AML-193 (cell line): Measurements from ENCODE around the gene TAS2R40.
"Not testable (repeated sequence)": the region's sequence is repeated elsewhere in the genome, so short reads cannot be mapped to it uniquely, and the experiment has no call there.

Source experiments
- DNase-seq, 2 experiments: peaks; one replicate each; lab custom pipeline; 2025; lab: John Stamatoyannopoulos, UW

The TAS2R40 gene

DNA sequence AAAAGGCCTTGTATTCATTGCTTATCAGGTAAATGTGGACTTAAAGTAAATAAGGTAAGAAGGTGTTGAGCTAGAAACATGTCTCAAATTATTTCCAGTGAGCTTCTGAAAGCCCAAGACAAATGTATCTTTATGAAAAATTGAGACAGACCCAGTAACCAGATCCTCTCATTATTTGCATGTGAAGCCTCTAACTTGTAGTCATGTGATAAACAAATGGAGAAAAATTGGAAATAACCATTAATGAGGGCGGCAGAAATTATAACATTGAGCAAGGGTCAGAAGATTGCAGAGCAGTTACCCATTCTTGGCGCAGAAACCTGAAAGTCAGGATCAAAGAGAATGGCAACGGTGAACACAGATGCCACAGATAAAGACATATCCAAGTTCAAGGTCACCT lies at the start of gene TAS2R40:
Gene TAS2R40, plus strand, starts transcription at position 301 of the 400 bp plus-strand sequence. Its CDS starts 42 bp downstream, at position 343.
- no peak for DNase-seq

DNA sequence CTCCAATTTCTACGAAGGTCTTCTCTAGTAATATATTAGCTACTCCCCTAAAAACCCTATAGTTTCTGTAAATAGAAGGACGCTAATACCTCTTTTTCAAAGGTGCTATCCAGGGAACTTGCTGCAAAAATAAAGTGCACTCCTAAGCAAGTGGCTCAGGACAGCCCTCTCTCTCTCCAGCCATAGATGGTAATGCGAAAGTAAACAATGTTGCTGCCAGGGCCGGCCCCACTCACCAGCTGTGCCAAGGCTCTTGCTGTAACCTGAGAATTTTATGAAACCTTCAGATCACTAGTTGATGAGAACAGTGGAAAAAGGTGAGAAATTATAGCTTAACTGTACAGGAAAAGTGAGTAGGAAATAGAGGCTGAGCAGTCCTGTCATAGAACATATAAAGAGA lies 49.5 kb upstream of the TAS2R40 start:
- peak in 1 of 2 experiments; percentile 5 for DNase-seq

DNA sequence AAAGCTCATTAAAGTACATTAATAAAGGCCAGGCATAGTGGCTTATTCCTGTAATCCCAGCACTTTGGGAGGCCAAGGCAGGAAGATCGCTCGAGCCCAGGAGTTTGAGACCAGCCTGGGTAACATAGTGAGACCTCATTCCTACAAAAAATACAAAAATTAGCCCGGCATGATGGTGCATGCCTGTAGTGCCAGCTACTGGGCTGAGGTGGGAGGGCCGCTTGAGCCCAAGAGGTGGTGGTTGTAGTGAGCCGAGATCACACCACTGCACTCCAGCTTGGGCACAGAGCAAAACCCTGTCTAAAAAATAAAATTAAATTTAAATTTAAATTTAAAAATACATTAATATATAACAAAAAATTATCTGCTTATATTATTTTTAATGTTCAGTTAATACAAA lies 45.7 kb upstream of the TAS2R40 start:
- no peak for DNase-seq

DNA sequence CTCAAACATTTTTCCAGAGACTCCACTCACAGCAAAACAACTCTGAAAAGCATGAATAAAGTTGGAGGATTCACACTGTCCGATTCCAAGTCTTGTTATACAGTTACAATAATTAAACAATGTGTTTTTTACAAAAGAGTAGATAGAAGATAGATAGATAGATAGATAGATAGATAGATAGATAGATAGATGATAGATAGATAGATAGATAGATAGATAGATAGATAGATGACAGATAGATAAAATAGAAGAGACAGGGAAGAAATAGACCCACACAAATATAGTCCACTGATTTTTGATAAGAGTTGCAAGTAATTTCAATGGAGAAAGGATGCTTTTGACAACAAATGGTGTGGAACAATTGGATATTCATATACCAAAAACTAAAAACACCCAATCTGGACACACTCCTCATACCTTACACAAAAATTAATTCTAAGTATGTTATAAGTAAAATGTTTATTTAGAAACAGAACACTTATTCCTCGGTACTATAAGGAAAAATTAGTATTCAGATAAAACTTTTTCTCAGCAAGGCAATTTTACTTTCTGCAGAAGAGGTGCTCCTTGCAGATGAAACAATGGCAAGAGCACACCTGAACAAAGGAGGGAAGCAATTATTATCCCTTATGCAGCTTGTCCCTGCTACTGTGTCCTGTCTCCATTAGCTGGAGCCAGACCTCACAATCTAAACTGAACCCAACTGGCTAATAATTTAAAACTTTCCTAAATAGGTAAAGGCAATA lies 44.3 kb upstream of the TAS2R40 start:
- DNase-seq, result no peak

DNA sequence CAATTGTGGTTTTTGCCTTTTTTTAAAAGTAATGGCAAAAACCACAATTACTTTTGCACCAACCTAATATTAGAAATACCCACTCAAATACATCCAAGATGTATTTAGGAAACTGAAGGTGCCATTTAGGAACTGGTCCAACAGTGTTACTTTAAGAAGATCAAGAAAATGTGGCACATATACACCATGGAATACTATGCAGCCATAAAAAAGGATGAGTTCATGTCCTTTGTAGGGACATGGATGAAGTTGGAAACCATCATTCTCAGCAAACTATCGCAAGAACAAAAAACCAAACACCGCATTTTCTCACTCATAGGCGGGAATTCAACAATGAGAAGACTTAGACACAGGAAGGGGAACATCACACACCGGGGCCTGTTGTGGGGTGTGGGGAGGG lies 41.1 kb upstream of the TAS2R40 start:
- not testable (repeated sequence) for DNase-seq

DNA sequence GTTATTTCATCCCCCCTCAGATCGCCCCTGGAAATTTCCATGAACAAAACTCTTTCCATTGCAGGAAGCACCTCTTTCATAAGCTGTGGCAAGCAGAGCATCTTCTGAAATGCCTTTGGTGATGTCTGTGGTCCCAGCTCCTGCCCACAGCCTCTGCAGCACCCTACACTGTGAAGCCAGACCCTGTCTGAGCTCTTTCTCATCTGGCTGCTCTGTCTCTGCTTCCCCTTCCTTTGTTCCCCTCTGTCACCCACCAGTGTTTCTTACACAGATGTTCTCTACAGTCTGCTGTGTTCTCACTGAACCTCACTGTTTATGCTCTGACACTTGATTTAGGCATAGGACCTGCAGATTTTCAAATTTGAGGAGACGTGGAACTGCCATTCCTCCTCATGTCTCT lies 40.5 kb upstream of the TAS2R40 start:
- no peak for DNase-seq

DNA sequence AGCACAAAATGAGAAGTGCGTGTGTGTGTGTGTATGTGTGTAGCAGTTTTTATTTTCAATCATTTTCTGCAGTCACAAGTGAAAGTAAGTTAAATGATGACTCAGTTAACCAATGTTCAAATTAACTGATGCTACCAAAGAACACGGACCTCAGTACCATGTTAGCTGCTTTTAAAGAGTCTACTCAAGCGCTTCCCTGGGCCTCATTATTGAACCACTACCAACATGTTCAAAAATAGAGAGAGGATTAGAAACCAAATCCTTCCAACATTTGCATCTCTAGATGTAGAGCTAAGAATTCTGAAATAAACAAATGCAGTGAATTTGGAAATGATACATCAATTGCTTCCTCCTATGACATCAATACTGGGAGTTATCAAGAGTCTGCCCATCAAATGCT lies 38.8 kb upstream of the TAS2R40 start, which contains the start of gene TAS2R39:
Gene TAS2R39, plus strand, starts transcription at position 396 of the 400 bp plus-strand sequence. Its CDS starts 0 bp downstream, at position 396.
- no peak for DNase-seq

DNA sequence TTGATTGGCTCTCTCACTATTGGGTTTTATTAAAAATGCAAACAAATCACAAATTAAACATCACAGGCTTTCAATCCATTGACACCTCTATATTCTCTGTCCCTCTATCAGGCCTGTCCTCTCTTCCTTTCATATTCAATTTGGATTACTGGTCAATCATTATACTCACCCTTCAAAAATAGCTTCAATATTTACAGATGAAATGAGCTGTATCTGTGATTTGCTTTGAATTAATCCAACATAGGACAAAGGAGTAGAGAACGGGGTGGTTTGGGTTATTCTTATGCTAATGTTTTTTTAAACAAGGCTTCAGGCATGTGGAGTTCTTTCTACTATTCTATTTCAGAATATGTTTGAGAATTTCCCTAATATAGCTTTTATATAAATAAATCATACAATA lies 36.3 kb upstream of the TAS2R40 start:
- DNase-seq, result no peak

DNA sequence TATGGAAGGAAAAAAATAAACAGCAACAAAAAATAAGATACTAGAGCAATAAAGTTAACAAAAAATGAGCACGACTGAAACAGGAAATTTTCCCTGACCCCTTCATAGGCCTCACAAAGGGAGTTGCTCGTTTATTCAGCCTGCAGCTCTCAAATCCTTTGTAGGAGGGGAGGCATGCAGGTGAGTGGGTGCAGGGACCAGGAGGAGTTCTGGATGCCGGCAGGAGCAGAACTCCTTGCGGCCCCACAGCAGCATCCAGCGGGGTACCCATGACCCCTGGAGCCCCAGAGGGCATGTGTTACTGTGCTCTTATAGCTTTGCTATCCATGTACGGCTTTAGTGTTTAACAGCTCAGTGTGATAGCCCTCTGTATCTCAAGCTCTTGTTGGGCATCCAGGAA lies 32.8 kb upstream of the TAS2R40 start:
- DNase-seq, result no peak

DNA sequence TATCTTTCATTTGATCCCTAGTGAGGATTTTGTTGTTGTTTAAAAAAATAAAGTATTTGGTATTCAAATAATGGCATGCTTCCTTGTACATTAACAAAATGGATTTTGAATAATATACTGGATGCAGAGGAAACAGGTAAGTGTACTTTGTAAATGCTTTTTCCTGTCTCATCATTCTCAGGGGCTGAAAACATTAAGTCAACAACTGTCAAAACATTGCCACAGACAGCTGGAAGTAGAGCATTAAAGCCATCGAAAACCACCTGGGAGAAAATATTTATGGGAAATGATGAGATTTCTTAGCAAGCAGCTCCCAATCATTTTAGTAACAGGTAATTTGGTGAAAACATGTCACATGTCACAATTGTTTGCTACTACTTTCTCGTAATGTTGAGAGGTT lies 28.0 kb upstream of the TAS2R40 start:
- DNase-seq, result no peak

DNA sequence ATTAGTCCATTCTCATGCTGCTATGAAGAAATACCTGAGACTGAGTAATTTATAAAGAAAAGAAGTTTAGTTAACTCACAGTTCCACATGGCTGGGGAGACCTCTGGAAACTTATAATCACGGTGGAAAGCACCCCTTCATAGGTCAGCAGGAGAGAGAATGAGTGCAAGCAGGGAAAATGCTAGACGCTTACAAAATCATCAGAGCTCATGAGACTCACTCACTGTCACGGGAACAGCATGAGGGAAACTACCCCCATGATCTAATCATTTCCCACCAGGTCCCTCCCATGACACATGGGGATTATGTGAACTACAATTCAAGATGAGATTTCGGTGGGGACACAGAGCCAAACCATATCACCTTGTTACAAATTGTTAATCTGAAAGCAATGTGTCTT lies 22.8 kb upstream of the TAS2R40 start:
- no peak for DNase-seq

DNA sequence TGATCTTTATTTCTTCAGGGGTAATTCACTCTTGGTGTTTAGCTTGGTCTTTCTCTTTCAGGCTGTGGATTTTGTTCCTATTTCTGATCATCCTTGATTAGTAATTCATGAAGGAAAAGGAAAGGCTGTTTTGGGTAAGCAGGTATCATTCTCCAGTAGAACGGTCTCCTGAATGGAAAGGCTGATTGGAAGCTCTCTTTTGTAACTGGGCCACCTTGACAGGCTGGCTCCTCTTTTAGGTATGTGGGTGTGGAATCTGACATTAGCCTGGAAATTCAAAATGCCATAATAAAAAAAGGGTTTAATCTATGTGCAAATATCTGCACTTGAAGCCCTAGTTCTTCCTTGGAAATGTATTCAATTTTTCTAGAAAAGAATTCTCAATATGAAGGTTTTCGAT lies 19.7 kb upstream of the TAS2R40 start:
- no peak for DNase-seq

DNA sequence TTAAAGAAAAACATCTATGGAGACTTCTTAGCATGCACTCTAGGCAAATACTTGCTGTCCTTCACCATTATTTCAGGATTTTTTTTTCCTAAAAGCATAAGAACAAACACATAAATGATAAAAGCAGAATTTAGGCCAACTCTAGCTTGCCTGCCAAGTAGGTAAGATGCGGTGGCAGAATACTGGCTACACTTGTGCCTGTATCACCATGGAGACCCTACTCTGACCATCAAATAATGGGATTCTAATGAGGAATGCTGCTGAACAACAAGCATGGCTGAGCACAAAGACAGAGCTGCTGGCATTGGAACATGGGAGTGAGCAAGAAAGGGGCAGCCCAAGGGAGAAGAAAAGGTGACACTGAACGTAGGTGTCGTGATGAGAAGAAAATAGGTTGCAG lies 18.5 kb upstream of the TAS2R40 start:
- DNase-seq, result no peak

DNA sequence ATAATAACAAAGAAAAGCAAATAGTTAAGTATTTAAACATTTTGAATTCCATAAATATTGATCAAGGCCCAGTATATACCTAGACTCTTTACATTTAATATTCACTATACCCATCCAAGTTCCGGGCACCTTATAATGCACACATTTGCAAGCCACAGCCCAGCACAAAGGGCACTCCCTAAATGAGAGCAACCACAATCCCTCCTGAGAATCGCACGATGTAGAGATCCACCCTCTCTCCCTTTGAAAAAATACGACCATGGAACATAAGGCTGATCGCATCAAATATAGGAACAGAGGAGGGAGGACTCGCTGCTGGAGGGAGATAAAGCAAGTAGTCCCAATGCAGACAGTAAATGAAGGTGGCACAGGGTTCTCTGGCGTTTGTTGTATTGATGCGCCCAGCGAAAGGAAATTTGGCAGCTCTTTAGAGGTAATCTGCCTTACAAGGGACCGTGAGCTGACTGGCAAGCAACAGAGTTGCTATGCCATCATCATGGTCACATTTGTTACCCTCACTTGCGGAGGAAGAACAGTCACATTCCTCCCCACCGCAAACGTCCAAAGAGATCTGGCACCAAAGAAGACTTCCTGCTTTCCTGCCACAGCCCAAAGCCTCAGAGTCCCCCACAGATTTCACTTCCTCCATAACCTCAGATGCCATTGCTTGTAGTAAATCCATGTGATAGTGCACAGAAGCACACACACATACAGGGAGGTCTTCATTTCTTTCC lies 16.1 kb upstream of the TAS2R40 start:
- peak; percentile 95 to 97 for DNase-seq

DNA sequence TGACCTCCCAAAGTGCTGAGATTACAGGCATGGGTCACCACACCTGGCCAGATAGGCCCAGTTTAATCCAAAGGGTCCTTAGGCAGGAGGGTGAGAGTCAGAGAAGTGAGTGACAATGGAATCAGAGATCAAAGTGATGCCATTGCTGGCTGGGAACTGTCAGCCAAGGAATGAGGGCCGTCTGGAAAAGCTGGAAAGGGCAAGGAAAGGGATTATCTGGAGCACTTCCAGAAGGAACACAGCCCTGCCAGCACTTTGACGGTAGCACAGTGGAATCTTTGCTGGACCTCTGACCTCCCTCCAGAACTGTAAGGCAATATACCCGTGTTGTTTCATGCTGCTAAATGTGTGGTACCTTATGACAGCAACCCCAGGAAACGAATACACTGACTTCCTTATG lies 11.3 kb upstream of the TAS2R40 start:
- no peak for DNase-seq

DNA sequence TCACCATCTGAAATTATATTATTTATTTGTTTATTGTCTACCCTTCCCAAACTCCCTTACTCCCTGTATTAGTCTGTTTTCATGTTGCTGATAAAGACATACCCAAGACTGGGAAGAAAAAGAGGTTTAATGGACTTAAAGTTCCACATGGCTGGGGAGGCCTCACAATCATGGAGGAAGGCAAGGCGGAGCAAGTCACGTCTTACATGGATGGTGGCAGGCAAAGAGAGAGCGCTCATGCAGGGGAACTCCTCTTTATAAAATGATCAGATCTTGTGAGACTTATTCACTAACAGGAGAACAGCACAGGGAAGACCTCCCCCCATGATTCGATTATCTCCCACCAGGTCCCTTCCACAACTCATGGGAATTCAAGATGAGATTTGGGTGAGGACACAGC lies 8.4 kb upstream of the TAS2R40 start:
- DNase-seq, result not testable (repeated sequence)

DNA sequence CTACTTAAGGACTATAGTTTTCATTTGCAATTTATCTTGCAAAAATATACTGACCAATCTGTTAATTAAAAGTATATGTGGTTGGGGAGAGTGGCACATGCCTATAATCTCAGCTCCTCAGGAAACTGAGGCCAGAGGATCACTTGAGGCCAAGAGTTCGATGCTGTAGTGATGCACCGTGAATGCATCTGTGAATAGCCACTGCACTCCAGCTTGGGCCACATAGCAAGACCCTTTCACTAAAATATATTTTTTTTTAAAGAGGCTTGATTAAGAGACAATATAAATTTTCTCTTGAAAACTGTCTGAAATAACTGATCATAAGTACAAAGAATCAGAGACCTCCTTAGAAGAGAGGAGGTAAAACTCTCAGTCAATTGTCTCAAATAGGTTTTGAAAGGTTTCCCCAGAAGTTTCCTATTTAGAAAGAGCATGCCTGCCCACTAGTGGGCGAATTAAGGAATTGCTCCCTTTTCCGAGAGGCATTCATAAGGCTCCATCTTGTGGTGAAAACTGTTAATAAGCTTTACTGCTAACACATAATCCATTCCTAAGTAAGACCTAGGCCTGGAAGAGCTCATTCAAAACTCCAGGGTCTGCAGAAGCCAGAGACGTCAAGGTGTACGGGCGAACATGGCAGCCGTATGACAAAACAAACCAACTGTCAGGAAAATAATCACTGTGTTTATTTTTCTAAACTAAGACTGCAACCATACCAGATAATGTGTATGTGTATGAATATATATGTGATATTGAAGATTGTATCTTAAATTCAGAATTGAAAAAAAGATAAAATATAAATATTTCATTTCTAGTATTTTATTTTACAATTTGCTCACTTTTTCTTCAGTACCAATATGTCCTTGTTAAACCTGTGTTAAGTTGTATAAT lies 6.8 kb upstream of the TAS2R40 start:
- DNase-seq, result peak; percentile 87 to 90

DNA sequence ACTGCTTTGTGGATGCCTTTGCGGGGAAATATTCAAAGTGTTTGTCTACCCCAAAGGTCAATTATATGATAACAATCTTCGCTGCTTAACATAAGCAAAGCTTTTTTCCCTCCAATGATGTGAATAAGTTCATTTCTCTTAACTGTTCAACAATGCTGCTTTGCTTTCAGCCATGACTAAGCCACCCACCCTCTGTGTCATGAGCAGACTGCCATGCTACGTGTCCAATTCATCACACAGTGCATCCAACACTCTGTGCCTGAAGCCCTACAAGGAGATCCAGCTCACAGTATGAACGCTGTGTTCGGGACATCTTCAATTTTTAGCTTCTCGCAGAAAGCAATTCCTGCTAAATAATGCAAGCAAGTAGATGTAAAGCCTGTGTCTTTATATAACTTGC lies 5.7 kb upstream of the TAS2R40 start:
- DNase-seq, result no peak

DNA sequence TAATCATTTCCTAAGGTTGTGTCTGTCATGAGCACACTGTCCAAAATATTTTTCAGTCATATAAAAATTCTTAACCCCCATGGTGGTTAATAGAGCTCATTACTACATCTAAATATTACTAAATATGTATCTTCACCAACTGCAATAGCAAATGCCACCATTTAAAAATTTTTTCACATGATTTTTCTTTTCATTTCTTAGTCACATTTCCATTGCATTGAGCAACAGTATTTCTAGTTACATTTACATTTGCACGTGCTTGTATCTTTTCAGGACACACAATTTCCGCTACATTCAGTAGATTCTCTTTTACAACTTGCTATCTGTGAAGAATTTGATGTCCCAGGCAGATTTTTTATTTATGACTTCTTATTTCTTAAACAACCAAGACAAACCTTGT lies 5.2 kb upstream of the TAS2R40 start:
- DNase-seq, result no peak

DNA sequence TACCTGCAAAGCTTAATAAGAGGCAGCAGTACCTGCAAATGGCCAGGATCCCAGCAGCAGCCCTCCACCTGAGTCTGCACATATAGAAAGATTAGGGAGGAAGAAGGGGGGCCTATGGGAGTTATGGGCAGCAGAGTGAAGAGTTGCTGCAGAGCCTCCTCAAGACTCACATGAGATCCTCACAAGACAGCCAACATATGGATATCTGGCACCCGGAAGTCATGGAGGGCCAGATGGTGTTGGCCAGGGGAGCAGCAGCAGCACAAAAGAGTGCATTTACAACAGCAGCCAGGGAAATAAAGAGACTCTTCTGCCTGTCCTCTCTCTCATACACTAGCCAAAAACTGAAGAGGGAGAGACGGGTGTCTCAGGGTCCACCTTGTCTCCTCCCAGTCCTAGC lies 4.0 kb upstream of the TAS2R40 start:
- no peak for DNase-seq

DNA sequence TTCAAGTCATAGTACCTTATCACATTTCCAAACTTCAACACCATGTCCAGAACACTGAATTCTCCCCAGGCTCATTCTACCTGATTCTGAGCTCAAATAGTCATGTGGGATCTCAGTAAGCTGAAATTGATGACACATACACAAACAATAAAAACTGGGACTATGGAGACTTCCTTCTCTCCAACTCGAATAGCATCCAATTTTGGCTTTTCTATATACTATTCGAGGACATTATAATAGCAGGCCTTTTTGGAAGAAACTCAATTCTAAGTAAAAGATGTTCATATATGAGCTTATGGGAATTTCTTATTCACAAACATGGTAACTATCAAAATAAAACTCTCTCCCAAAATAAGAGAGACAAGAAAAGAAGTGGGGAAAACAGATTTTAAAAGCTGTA lies 551 bp upstream of the TAS2R40 start:
- DNase-seq, result no peak

DNA sequence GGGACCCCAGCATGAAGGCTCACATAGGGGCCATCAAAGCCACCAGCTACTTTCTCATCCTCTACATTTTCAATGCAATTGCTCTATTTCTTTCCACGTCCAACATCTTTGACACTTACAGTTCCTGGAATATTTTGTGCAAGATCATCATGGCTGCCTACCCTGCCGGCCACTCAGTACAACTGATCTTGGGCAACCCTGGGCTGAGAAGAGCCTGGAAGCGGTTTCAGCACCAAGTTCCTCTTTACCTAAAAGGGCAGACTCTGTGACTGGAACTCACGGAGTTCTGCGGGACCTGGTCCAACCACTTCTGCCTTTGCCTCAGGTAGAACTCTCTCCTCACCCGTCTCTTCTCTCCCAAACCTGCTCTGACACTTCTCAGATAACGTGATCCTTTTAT lies 945 bp downstream of the TAS2R40 start:
- peak; percentile 72 to 80 for DNase-seq
